GM12891 (cell line): Measurements from ENCODE around the gene SMC6.

Source experiments
- DNase-seq: peaks from one replicate; pipeline ENCODE4 v3.0.0; 2011; ENCODE audit warnings: low spot score; ENCODE audit not compliant: insufficient read length
- FAIRE-seq: peaks from 2 replicates; lab custom pipeline; 2011; peaks lifted over from hg19 to GRCh38; lab: Jason Lieb, UNC
- PAX5 ChIP-seq: IDR thresholded peaks from 2 replicates; pipeline ENCODE4 v1.6.1; 2011; ENCODE audit warnings: low read length, moderate library complexity, mild to moderate bottlenecking; ENCODE audit not compliant: insufficient read depth, severe bottlenecking
- POLR2A ChIP-seq: IDR thresholded peaks from 2 replicates; pipeline ENCODE4 v1.6.1; 2011; ENCODE audit warnings: low read depth, low read length, control low read depth
- POLR2AphosphoS5 ChIP-seq: IDR thresholded peaks from 2 replicates; pipeline ENCODE4 v1.6.1; 2011; ENCODE audit warnings: low read depth, low read length, control low read depth
- POU2F2 ChIP-seq: IDR thresholded peaks from 2 replicates; pipeline ENCODE4 v1.6.1; 2011; ENCODE audit warnings: low read depth, mild to moderate bottlenecking, control low read depth, low read length, moderate library complexity
- SPI1 ChIP-seq: IDR thresholded peaks from 2 replicates; pipeline ENCODE4 v1.6.1; 2011; ENCODE audit warnings: low read depth, low read length, control low read depth
- TAF1 ChIP-seq: IDR thresholded peaks from 2 replicates; pipeline ENCODE4 v1.6.1; 2011; ENCODE audit warnings: low read depth, low read length, control low read depth

The SMC6 gene

DNA sequence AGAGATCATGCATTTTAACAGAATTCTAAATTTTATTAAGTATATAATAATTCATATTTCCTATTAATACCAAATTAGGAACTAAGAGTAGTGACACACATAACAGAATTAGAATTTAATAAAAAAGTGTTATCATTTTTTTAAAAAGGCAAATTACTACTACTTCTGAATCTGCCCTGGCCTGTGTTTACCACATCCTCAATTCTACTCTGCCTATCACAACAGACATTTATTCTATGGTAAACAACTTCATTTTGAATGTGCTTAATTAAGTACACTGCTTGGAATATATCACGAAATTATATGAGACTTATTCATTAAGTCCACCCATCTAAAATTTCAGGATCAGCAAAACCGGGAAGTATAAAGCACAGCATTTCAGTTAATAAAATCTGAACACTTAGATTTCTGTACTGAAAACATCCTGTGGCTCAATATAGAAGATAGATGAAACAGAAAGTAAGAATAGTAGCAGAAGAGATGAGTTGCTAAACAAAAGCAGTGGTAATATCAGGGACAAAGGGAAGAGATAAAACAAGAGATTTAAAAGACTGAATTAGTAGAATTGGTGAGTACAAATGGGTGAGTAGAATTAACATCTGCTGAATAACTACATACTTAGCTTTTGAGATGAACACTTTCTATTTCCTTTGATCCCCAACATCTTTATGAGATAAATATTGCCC lies 3.7 kb downstream of the SMC6 start:
- DNase-seq = no peak
- no peak for FAIRE-seq
- no peak for TF ChIP-seq POLR2AphosphoS5
- no peak for TF ChIP-seq TAF1
- peak; percentile 60 for TF ChIP-seq SPI1

- FAIRE-seq (no peak), DNase-seq (no peak)
- TF ChIP-seq POLR2A = no peak
- no peak for TF ChIP-seq SPI1
- no peak for TF ChIP-seq PAX5
- no peak for TF ChIP-seq POU2F2
- no peak for TF ChIP-seq POLR2AphosphoS5
- TF ChIP-seq TAF1 = no peak
These were observed 4.9 kb downstream of the SMC6 start for GRCh38 chr2:17748745-17749144.

- TF ChIP-seq POU2F2 (no peak), SPI1 (no peak), PAX5 (no peak), POLR2A (no peak), POLR2AphosphoS5 (no peak), TAF1 (no peak)
- FAIRE-seq = no peak
- no peak for DNase-seq
These were observed 5.7 kb downstream of the SMC6 start for GRCh38 chr2:17747684-17748452.

GRCh38 chr2:17740203-17740602 lies 13.4 kb downstream of the SMC6 start:
- TF ChIP-seq TAF1 = no peak
- no peak for TF ChIP-seq PAX5
- TF ChIP-seq POLR2AphosphoS5 = no peak
- no peak for TF ChIP-seq POLR2A
- TF ChIP-seq SPI1 = no peak
- TF ChIP-seq POU2F2 = no peak
- DNase-seq (no peak), FAIRE-seq (no peak)

DNA sequence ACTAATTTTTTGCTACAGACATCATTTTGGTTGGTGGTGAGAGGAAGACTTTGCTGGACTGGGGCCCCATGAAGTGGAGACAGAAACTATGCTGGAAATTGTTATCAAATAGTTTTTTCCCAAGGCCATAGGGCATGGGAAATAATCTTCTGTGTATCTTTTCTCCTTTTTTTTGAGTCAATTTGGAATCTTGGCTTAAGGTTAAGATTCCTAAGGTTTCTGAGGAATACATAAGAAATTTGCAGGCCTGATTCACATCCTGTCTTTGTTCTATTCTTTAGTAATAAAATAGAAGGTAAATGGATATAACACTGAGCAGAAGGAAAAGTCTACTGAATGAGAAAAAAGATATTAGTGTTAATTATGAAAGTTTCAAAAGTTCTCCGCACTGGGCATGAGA lies 16.6 kb downstream of the SMC6 start:
- DNase-seq (no peak), FAIRE-seq (no peak)
- TF ChIP-seq POLR2AphosphoS5 (no peak), PAX5 (no peak), POLR2A (no peak), TAF1 (no peak), POU2F2 (no peak), SPI1 (no peak)

- FAIRE-seq = no peak
- no peak for TF ChIP-seq TAF1
- no peak for TF ChIP-seq POLR2A
- no peak for TF ChIP-seq SPI1
- TF ChIP-seq POU2F2 = no peak
- no peak for TF ChIP-seq POLR2AphosphoS5
- TF ChIP-seq PAX5 = no peak
- no peak for DNase-seq
These were observed 17.7 kb downstream of the SMC6 start for GRCh38 chr2:17735864-17736263.

DNA sequence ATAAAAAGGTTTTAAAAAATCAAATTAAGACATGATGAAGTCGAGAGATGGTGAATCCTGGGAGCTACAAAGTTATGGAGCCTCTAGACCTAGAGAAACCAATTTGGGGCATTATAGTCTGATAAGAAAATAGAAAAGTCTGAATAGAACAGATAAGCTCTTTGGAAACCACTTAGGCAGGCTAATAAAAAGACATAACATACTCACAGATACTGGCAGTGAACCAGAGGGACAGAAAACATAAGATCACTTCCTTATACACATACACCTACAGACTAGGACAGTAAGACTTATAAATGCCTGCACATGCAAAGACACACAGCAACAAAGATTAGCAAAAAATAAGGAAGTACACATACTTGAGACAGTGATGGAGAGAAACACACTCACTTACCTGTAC lies 20.0 kb downstream of the SMC6 start:
- FAIRE-seq (peak; percentile 61), DNase-seq (no peak)
- TF ChIP-seq POU2F2 (no peak), POLR2AphosphoS5 (no peak), PAX5 (no peak)

DNA sequence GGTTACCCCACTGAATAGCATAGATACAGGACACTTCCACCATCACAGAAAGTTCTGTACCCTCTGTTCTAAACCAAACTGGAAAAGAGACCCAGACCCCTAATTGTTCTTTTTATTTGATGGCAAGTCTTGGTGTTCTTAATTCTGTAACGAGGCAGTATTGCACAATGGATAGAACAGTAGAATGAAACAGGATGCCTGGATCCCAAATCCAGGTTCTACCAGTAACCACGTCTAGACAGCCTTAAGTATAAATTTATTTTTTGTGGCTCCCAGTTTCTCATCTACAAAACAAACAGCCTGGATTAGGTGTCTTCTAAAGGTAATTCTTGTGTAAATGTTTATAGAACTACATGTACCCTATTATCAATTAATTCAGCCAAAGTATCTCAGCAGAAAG lies 23.7 kb downstream of the SMC6 start:
- DNase-seq = no peak
- FAIRE-seq = no peak
- TF ChIP-seq TAF1 = no peak
- no peak for TF ChIP-seq POLR2AphosphoS5
- TF ChIP-seq PAX5 = no peak
- no peak for TF ChIP-seq POU2F2
- no peak for TF ChIP-seq POLR2A
- no peak for TF ChIP-seq SPI1

DNA sequence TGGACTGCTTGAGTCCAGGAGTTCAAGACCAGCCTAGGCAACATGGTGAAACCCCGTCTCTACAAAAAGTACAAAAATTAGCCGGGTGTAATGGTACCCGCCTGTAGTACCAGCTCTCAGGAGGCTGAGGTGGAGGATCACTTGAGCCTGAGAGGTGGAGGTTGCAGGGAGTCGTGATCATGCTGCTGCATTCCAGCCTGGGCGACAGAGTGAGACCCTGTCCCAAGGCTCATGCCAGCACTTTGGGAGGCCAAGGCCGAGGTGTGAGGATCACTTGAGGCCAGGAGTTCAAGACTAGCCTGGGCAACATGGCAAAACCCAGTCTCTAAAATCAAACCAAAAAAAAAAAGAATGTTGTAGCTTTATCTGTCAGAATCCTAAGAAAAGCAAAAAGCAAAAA lies 25.4 kb downstream of the SMC6 start:
- no peak for DNase-seq
- FAIRE-seq = no peak
- no peak for TF ChIP-seq TAF1
- no peak for TF ChIP-seq SPI1
- no peak for TF ChIP-seq POLR2AphosphoS5
- TF ChIP-seq POU2F2 = no peak
- TF ChIP-seq POLR2A = no peak
- TF ChIP-seq PAX5 = no peak
